Activated T-cell treated with anti-CD3 and anti-CD28 coated beads, Interleukin-2, amount 50 U/mL, for 72 hours (primary cell): ENCODE data around the gene RPTOR. TPM values are rescaled to one million over a fixed set of nuclear protein-coding genes. Genes with fewer than 3 reads are reported as not detected.
A peak's percentile ranks its signal among the peaks of the same experiment; 100 is the strongest.

ENCODE experiments used
- ATAC-seq, 2 donors: fragments of 150-1000 bp; cut with Tn5 transposase; replicated peaks in 1 of 2; 2 replicates each; pipeline ENCODE4 v1.10.0; 2021; ENCODE audit warnings: moderate library complexity in 2 of 2, mild to moderate bottlenecking in 1 of 2
- DNase-seq, 2 donors: peaks; one replicate each; pipeline ENCODE4 v3.0.0; 2021 to 2022; ENCODE audit warnings: mixed read lengths in 1 of 2
- H3K27ac Mint-ChIP-seq: one replicate; pipeline ENCODE4 v1.8.0; 2022; ENCODE audit warnings: mild to moderate bottlenecking, moderate library complexity, mixed read lengths
- H3K27me3 Mint-ChIP-seq: one replicate; pipeline ENCODE4 v1.8.0; 2022; ENCODE audit warnings: low read depth, mixed read lengths
- H3K36me3 Mint-ChIP-seq, 2 donors: one replicate each; pipeline ENCODE4 v1.8.0; 2022; ENCODE audit warnings: mixed read lengths in 2 of 2, mild to moderate bottlenecking in 1 of 2; ENCODE audit not compliant: insufficient read depth in 2 of 2
- H3K4me1 Mint-ChIP-seq: one replicate; pipeline ENCODE4 v1.8.0; 2022; ENCODE audit warnings: low read depth, mixed read lengths
- H3K4me3 Mint-ChIP-seq, 2 donors: one replicate each; pipeline ENCODE4 v1.8.0; 2022; ENCODE audit warnings: mild to moderate bottlenecking in 2 of 2, mixed read lengths in 2 of 2, moderate library complexity in 2 of 2
- H3K9me3 Mint-ChIP-seq, 2 donors: one replicate each; pipeline ENCODE4 v1.8.0; 2022; ENCODE audit warnings: mixed read lengths in 2 of 2
- total RNA-seq, 2 donors: library from RNA; stranded (reverse); gene quantifications; one replicate each; pipeline ENCODE4 v1.2.3, GENCODE V29; 2022

RPTOR gene
- total RNA-seq, 2 donors from 2014 or later, result 50.8 to 62.0 TPM

DNA sequence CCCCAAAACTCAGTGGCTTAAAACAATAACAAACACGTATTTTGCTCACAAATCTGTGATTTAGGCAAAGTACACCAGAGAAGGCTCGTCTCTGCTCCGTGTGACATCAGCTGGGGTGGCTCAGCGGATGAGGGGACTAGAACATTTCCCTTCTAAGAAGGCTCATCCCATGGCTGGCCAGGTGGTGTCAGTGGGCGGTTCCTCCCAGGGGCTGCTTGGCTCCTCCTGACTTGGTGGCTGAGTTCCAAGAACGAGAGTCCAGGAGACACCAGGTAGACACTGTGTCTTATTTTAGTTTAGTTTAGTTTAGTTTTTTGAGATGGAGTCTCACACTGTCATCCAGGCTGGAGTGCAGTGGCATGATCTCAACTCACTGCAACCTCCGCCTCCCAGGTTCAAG is 441.4 kb downstream of the RPTOR start:
- ATAC-seq (no peak), DNase-seq (no peak)
- Mint-ChIP-seq H3K9me3 (no peaks in the 10 kb centered on the region), H3K4me3 (no peak overlapping the region), H3K27ac (no peak overlapping the region), H3K36me3 (no peaks in the 10 kb centered on the region), H3K4me1 (peaks cover 5% of the 10 kb centered on the region), H3K27me3 (peaks cover 10% of the 10 kb centered on the region)

DNA sequence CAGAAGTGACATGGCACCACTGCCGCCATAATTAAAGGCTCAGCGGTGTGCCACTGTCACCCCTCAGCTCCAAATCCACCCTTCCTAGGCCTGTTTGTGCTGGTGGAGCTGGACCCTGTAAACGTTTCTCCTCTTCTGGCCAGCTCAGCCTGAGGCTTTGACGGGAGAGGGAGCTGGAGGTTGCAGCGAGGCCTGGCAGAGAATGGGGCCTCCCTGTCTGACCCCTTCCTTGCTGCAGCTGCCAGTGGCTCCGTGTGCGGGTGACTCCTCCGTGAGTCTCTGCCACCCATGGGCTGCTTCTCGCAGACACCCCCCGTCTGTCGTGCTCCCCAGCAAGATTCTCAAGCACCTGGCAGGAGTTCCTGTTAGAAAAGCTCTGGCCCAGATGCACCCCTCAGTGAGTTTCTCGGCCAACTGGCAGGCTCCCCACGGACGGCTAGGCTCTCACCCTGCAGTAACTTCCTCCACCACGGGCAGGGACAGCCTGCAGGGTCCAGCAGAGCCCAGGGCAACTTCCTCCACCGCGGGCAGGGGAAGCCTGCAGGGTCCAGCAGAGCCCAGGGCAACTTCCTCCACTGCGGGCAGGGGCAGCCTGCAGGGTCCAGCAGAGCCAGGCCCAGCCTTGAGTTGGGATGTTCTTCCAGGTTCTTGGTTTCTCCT is 442.3 kb downstream of the RPTOR start:
- Mint-ChIP-seq H3K27me3 (peaks cover 10% of the 10 kb centered on the region), H3K36me3 (no peaks in the 10 kb centered on the region), H3K9me3 (no peaks in the 10 kb centered on the region), H3K27ac (no peak overlapping the region), H3K4me1 (peaks cover 8% of the 10 kb centered on the region), H3K4me3 (no peak overlapping the region)
- ATAC-seq (no peak), DNase-seq (no peak)

DNA sequence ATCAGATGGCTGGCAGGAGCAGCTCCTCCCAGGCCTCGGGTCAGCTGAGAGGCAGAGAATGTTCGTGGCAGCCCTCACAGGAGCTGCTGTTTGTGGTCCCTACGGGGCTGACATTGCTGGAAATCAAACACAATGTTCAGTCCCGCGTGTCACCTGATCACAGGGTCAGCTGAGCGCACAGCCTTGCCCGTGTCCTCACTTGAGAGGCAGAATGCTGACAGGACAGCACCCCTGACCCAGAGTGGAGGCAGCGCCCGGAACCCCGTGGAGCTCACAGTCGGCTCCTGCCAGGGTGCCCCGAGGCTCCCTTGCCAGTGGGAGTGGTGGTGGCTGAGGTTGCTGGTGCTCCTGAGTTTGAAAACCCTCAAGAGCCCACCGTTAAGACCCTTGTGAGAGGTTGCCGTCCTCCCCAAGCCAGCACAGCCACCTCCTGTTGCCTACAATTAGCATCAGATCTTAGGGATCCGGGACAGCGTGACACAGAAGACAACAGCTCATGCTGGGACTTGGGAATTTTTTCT is 443.4 kb downstream of the RPTOR start:
- H3K4me1 Mint-ChIP-seq, result peaks cover 13% of the 10 kb centered on the region
- no peak for ATAC-seq
- no peaks in the 10 kb centered on the region for H3K9me3 Mint-ChIP-seq
- no peak for DNase-seq
- H3K36me3 Mint-ChIP-seq, result no peaks in the 10 kb centered on the region
- no peak overlapping the region for H3K4me3 Mint-ChIP-seq
- peaks cover 7% of the 10 kb centered on the region for H3K27me3 Mint-ChIP-seq
- H3K27ac Mint-ChIP-seq, result no peak overlapping the region

DNA sequence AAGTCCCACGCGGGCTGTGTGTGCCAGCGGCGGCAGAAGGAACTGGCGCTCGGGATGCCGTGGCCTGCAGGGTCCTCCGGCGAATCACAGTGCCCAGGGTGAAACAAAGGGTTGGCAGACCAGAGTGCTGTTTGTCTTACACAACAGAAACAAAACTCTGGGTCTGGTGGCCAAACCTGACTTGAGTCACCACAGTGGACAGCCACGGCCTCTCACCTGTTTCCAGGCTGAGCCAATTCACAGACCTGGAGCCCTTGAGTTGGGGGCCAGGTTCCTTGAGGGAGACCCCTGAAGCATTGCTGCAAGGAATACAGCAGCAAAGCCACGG is 444.9 kb downstream of the RPTOR start:
- Mint-ChIP-seq H3K36me3 (no peaks in the 10 kb centered on the region), H3K27me3 (no peaks in the 10 kb centered on the region), H3K9me3 (no peaks in the 10 kb centered on the region), H3K4me3 (no peak overlapping the region), H3K27ac (no peak overlapping the region), H3K4me1 (peaks cover 20% of the 10 kb centered on the region)
- DNase-seq, result no peak
- ATAC-seq, result no peak

DNA sequence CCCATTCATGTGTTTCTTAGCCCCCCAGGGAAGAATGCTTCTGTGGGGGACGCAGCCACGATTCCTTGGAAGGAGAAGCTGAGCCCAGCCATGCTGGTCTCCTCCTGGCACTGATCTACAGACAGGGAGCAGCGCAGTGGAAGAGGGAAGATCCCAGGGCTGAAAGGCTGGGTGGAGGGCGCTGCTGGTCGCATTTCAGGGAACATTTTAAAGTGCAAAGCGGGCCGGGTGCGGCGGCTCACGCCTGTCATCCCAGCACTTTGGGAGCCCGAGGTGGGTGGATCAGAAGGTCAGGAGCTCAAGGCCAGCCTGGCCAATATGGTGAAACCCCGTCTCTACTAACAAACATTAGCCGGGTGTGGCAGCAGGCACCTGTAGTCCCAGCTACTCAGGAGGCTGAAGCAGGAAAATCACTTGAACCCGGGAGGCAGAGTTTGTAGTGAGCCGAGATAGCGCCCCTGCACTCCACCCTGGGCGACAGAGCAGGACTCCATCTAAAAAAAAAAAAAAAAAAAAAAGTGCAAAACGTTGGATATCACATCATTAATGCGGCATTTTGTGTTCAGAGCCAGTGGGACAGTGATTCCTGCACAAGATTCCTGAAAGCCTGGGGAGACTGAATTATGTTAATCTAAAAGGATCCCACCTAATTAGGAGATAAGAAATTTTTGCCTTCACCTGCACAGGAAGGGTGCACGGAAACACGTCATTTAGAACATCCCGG is 446.4 kb downstream of the RPTOR start:
- H3K9me3 Mint-ChIP-seq, result no peaks in the 10 kb centered on the region
- H3K36me3 Mint-ChIP-seq, result no peaks in the 10 kb centered on the region
- H3K27ac Mint-ChIP-seq, result peak overlapping the region; percentile 82
- no peaks in the 10 kb centered on the region for H3K27me3 Mint-ChIP-seq
- H3K4me3 Mint-ChIP-seq, result peak overlapping the region; percentile 76 to 80
- H3K4me1 Mint-ChIP-seq, result peaks cover 20% of the 10 kb centered on the region
- DNase-seq (no peak), ATAC-seq (peak; percentile 1 to 56)

DNA sequence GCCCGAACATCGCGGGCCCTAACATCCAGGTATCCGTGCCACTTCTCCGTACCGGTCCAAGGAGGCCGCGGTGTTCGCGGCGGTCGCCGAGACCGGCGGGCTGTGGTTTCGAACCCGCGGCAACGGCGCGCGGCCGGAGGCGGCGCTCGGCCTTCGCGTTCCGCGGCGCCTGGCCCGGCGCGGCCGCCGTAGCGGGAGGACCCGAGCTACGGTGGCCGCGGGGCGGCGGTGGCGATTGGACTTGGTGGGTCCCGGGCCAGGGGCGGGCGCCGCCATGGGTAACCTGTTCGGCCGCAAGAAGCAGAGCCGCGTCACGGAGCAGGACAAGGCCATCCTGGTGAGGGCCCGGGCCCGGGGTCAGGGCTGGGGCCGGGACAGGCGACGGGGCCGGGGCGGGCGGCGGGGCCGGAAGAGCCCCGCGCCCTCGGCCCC is 447.0 kb downstream of the RPTOR start, which contains the start of gene CHMP6:
Gene CHMP6, plus strand, starts transcription at position 197 of the 432 bp plus-strand sequence. Its CDS starts 78 bp downstream, at position 275.
- Mint-ChIP-seq H3K27ac (peak within 1 kb of the TSS; percentile 82), H3K9me3 (no peaks in the 10 kb centered on the region), H3K27me3 (no peaks in the 10 kb centered on the region), H3K4me3 (peak within 1 kb of the TSS; percentile 80 to 82), H3K36me3 (no peaks in the 10 kb centered on the region), H3K4me1 (peaks cover 20% of the 10 kb centered on the region)
- peak; percentile 80 to 85 for DNase-seq
- peak; percentile 80 to 83 for ATAC-seq

DNA sequence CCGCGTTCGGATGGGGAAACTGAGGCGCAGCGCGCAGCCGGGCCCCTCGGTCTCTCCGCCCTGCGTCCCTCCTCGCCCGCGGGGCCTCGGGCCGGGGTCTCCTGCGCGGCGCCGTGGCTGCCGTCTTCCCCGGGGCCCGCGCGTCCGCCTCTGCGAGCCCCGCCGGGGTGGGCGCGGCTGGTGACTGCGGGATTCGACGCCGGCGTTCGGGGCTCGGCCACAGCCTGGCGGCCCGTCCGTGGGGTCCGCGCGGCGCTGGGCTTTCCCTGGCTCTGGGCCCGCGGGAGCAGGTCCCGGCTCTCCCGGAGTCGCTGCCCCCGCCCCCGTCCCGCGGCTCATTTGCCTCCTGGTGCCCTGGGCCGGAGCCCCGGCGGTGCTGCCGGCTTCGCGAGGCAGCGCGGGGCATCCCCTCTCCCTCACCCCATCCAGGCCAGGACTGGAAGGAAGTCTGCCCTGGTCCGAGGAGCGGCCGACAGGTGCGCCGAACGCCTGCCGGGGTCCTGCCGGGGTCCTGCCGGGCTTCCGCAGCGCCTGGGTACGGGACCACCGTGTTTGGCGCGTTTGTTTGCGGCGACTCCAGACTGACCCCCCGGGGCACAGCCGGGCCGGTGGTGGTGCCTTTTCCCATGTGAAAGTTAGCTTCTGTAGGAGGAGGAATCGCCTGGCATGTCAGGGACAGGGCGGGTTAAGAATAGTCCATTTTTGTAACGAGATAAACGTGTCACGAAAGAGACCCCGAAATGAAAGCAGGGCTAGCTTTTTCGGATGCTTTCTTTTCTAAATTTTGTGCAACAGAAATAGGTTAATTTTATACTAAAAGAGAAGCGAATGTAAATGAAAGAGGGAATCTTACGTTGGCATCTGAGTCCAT is 447.7 kb downstream of the RPTOR start:
- peak overlapping the region; percentile 75 to 82 for H3K4me3 Mint-ChIP-seq
- ATAC-seq, result peak; percentile 39 to 53

DNA sequence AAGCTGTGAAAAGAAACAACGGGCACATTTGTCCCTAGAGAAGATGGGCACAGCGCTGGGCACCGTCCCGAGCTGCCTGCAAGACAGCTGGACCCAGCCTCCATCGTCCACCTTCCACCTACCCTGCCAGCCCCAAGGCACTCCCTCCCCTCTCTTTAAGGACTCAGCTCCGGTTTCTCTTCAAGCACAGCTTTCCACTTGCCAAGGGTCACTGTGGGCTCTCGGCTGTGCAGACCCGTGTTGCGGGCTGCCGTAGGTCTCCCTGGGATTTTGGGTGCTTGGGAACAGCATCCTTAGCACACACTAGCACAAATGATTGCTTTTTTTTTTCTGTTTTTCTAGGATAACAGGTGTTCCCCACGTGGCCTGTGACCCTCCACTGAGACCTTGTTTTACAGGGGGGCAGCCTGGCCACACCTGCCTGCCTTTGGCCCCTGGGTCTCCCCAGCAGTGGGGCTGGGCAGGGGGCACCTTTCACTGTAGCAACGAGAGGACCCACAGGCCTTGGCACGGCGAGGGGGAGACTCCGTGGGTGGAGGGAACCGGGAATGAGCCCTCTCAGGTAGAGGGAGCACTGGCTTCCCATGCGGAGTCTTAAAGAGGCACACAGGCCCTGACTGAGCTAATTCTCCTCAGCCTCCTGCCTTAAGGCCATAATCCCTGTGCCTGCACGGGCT is 448.4 kb downstream of the RPTOR start:
- DNase-seq (no peak), ATAC-seq (no peak)
- peak overlapping the region; percentile 75 to 82 for H3K4me3 Mint-ChIP-seq
- no peaks in the 10 kb centered on the region for H3K27me3 Mint-ChIP-seq
- peaks cover 20% of the 10 kb centered on the region for H3K4me1 Mint-ChIP-seq
- no peaks in the 10 kb centered on the region for H3K9me3 Mint-ChIP-seq
- H3K27ac Mint-ChIP-seq, result no peak overlapping the region
- H3K36me3 Mint-ChIP-seq, result no peaks in the 10 kb centered on the region

More for the DNA sequence above, 447.7 kb downstream of the RPTOR start:
- H3K27me3 Mint-ChIP-seq, result no peaks in the 10 kb centered on the region
- no peak for DNase-seq
- no peaks in the 10 kb centered on the region for H3K36me3 Mint-ChIP-seq
- peaks cover 20% of the 10 kb centered on the region for H3K4me1 Mint-ChIP-seq
- H3K27ac Mint-ChIP-seq, result peak overlapping the region; percentile 60
- H3K9me3 Mint-ChIP-seq, result no peaks in the 10 kb centered on the region

DNA sequence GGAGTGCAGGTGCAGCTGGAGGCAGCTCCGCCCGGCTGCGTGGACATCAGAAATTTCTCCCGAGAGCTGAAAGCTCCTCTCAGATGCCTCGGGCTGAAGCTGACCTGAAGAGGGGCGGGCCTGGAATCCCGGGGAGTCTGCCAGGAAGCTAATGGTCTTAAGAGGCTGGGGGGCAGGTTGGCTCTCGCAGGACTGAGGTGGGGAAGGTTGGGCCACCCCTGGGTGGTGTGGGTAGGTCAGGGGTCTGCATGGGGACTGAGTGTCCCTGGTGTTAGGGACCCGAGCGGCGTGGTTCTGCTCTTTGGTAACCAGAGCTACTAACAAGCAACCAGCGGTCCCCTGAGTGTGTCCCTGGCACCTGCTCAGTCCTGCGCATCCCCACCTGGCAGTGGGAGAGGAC is 450.5 kb downstream of the RPTOR start:
- no peak for ATAC-seq
- no peak overlapping the region for H3K27ac Mint-ChIP-seq

DNA sequence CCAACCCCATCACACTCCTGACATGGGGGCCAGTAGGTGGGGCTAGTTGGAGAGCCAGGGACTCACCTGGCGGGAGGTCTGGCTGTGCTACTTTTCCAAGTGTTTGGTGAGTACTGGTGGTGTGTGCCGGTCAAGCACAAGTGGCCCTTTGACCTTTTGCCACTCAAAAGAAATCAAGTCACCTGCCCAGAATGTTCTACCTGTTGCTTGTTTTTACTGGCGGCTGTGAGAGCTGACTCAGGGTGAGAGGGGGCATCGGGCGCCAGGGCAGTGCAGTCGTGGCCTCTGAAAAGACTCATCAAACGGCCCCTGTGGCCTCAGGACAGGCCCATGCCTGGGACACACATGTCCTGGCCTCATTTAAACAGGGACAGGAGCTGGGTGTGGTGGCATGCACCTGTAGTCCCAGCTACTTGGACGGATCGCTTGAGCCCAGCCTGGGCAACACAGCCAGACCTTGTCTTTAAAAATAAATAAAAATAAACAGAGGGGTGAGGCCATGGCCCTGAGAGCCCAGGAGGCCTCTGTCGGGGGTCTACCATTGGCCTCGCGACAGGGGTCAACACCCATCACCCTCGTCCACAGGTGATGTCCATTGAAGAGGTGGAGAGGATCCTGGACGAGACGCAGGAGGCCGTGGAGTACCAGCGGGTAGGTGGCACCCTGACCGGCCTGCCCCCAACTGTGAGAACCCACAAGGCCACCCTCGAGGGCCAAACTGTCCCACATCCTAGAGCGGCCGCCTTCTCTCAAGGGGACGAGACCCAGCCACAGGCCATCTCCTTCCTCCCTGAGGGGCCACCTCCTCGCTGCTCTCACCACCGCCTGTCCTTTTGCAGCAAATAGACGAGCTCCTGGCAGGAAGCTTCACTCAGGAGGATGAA is 452.0 kb downstream of the RPTOR start:
- Mint-ChIP-seq H3K36me3 (peaks cover 2 to 3% of the 10 kb centered on the region in 2 donors), H3K9me3 (no peaks in the 10 kb centered on the region), H3K27me3 (no peaks in the 10 kb centered on the region), H3K27ac (no peak overlapping the region), H3K4me1 (peaks cover 12% of the 10 kb centered on the region), H3K4me3 (no peak overlapping the region)
- ATAC-seq (no peak), DNase-seq (no peak)

More for the DNA sequence above, 450.5 kb downstream of the RPTOR start:
- Mint-ChIP-seq H3K9me3 (no peaks in the 10 kb centered on the region), H3K4me3 (no peak overlapping the region), H3K27me3 (no peaks in the 10 kb centered on the region), H3K36me3 (peaks cover 2 to 3% of the 10 kb centered on the region in 2 donors), H3K4me1 (peaks cover 20% of the 10 kb centered on the region)
- no peak for DNase-seq

DNA sequence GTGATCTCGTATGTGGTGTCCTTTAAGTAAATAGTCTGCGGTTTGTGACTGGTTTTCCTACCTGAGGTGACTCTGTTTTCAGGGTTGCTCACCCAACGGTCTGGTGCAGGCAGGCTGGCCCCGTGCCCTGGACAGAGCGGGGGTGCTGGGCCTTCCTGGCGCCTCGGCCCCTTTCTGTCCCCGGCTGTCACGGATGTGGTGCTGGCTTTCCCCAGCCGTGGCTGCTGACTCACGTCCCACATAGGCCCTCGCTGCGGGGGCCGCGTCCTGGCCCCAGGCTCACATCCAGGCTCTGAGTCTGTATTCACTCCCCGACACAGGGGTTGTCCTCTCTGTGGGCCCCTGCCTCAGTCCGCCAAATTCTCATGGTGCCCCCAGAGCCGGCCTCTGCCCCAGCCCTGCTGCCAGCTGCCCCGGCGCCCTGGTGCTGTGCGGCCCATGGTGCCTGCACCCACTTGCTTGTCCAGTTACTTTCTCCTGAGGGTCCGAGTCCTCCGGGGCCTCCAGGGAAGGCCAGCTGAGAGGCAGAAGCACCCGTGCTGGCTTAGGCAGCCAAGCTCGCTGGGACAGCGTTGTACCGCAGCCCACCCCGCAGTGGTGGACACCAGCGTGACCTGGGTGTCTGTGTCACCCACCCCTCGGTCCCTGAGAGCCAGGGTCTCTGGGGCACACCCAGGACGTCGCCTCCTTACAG is 452.9 kb downstream of the RPTOR start:
- Mint-ChIP-seq H3K9me3 (no peaks in the 10 kb centered on the region), H3K36me3 (peaks cover 2 to 3% of the 10 kb centered on the region in 2 donors), H3K27ac (no peak overlapping the region), H3K27me3 (peaks cover 6% of the 10 kb centered on the region), H3K4me3 (no peak overlapping the region), H3K4me1 (peaks cover 14% of the 10 kb centered on the region)
- DNase-seq (no peak), ATAC-seq (peak in 1 of 2 donors; percentile 60)
